Endodermal cell (in vitro differentiated cells): ENCODE data around the gene TMTC1. TPM values are rescaled to one million over a fixed set of nuclear protein-coding genes. Genes with fewer than 3 reads are reported as not detected.

Experiments used
- DNase-seq: peaks from one replicate; pipeline ENCODE4 v3.0.0-alpha.2; 2017
- H3K27ac ChIP-seq: 2 replicates; pipeline ENCODE4 v1.5.1; 2013; ENCODE audit warnings: mild to moderate bottlenecking, low read depth, low read length, moderate library complexity
- H3K27me3 ChIP-seq: 2 replicates; pipeline ENCODE4 v1.6.1; 2013; ENCODE audit warnings: mild to moderate bottlenecking, low read length, moderate library complexity; ENCODE audit not compliant: insufficient read depth, control insufficient read depth, poor library complexity, severe bottlenecking
- H3K36me3 ChIP-seq: 2 replicates; pipeline ENCODE4 v1.7.0; 2013; ENCODE audit warnings: mild to moderate bottlenecking, low read length, moderate library complexity; ENCODE audit not compliant: control insufficient read depth, insufficient read depth
- H3K4me1 ChIP-seq: one replicate; pipeline ENCODE4 v1.7.0; 2013; ENCODE audit warnings: low read length; ENCODE audit not compliant: control insufficient read depth, insufficient read depth
- H3K4me3 ChIP-seq: 2 replicates; pipeline ENCODE4 v1.5.1; 2013; ENCODE audit warnings: mild to moderate bottlenecking, low read length, moderate library complexity
- H3K9ac ChIP-seq: 2 replicates; pipeline ENCODE4 v1.6.1; 2013; ENCODE audit warnings: mild to moderate bottlenecking, low read length, moderate library complexity; ENCODE audit not compliant: poor library complexity, severe bottlenecking; ENCODE audit errors: extremely low read depth
- H3K9me3 ChIP-seq: 2 replicates; pipeline ENCODE4 v1.6.1; 2013; ENCODE audit warnings: mild to moderate bottlenecking, low read length, moderate library complexity; ENCODE audit not compliant: control insufficient read depth
- H3K27ac Mint-ChIP-seq: 2 replicates; pipeline ENCODE4 v1.8.0; 2020; ENCODE audit warnings: mixed read lengths
- H3K27me3 Mint-ChIP-seq: 2 replicates; pipeline ENCODE4 v1.8.0; 2021; ENCODE audit warnings: mild to moderate bottlenecking, mixed read lengths; ENCODE audit not compliant: insufficient read depth
- H3K36me3 Mint-ChIP-seq: 2 replicates; pipeline ENCODE4 v1.8.0; 2020; ENCODE audit warnings: low read depth, mixed read lengths
- H3K4me1 Mint-ChIP-seq: 2 replicates; pipeline ENCODE4 v1.8.0; 2020; ENCODE audit warnings: mixed read lengths
- H3K4me3 Mint-ChIP-seq: 2 replicates; pipeline ENCODE4 v1.8.0; 2020; ENCODE audit warnings: mild to moderate bottlenecking, moderate library complexity, mixed read lengths
- H3K9me3 Mint-ChIP-seq: 2 replicates; pipeline ENCODE4 v1.8.0; 2020; ENCODE audit warnings: mild to moderate bottlenecking, mixed read lengths
- CTCF ChIP-seq: fragments of 200-600 bp; sonication (generic); conservative IDR thresholded peaks from 2 replicates; pipeline ENCODE4 v1.5.0; 2021; ENCODE audit warnings: antibody characterized with exemption, mild to moderate bottlenecking
- WGBS, 2 experiments: methylation state at CpG; one replicate each; pipeline versions ENCODE4 v1.1.5 to v1.1.7; 2013; ENCODE audit warnings: missing lambda C conversion rate in 2 of 2, mixed read lengths in 1 of 2; ENCODE audit not compliant: insufficient coverage in 1 of 2, insufficient read length in 1 of 2; 5-methylcytosine and 5-hydroxymethylcytosine counted together
- total RNA-seq, 2 donors: library from RNA; stranded (reverse); fragmentation: NEBNext Ultra II Directional in 1 of 2; extraction: Animal tissue kit (Norgen Biotek cat#: 25700) in 1 of 2; gene quantifications; 2 replicates in 1 of 2; 3 replicates in 1 of 2; pipeline ENCODE4 v1.2.1, GENCODE V29; 2021

Gene TMTC1
- total RNA-seq, 2 donors from 2014 or later: 31.6 to 71.0 TPM

- Histone ChIP-seq H3K4me1 (no peaks in the 10 kb centered on the region), H3K9ac (no peak overlapping the region), H3K4me3 (no peak overlapping the region), H3K9me3 (no peaks in the 10 kb centered on the region), H3K27ac (no peak overlapping the region), H3K27me3 (no peaks in the 10 kb centered on the region), H3K36me3 (peaks cover 6% of the 10 kb centered on the region)
- Mint-ChIP-seq H3K36me3 (peaks cover 19% of the 10 kb centered on the region), H3K27me3 (no peaks in the 10 kb centered on the region), H3K9me3 (peaks cover 6% of the 10 kb centered on the region), H3K4me3 (no peak overlapping the region), H3K4me1 (peaks cover 33% of the 10 kb centered on the region), H3K27ac (no peak overlapping the region)
- no peak for DNase-seq
- no peak for TF ChIP-seq CTCF
- WGBS, 2 experiments: 94 to 95% methylated on average over 4 of the region's 4 CpGs
Measured at GRCh38 chr12:29545102-29545467, 238.7 kb downstream of the TMTC1 start.

GRCh38 chr12:29544428-29545101 lies 239.2 kb downstream of the TMTC1 start:
- Histone ChIP-seq H3K27me3 (no peaks in the 10 kb centered on the region), H3K4me1 (no peaks in the 10 kb centered on the region), H3K4me3 (no peak overlapping the region), H3K9me3 (no peaks in the 10 kb centered on the region), H3K27ac (no peak overlapping the region), H3K36me3 (peaks cover 6% of the 10 kb centered on the region), H3K9ac (no peak overlapping the region)
- peaks cover 19% of the 10 kb centered on the region for H3K36me3 Mint-ChIP-seq
- 93 to 100% methylated on average over 4 to 6 of the region's 6 CpGs for WGBS, 2 experiments
- no peaks in the 10 kb centered on the region for H3K27me3 Mint-ChIP-seq
- H3K4me1 Mint-ChIP-seq: peaks cover 33% of the 10 kb centered on the region
- H3K4me3 Mint-ChIP-seq: no peak overlapping the region
- no peak overlapping the region for H3K27ac Mint-ChIP-seq
- peaks cover 6% of the 10 kb centered on the region for H3K9me3 Mint-ChIP-seq
- DNase-seq: no peak
- peak; percentile 28 for TF ChIP-seq CTCF

GRCh38 chr12:29543036-29543435 lies 240.7 kb downstream of the TMTC1 start:
- H3K9me3 ChIP-seq: no peaks in the 10 kb centered on the region
- H3K4me3 ChIP-seq: no peak overlapping the region
- Mint-ChIP-seq H3K4me3 (no peak overlapping the region), H3K9me3 (peaks cover 2% of the 10 kb centered on the region), H3K27me3 (no peaks in the 10 kb centered on the region), H3K36me3 (peaks cover 14% of the 10 kb centered on the region), H3K4me1 (peaks cover 33% of the 10 kb centered on the region), H3K27ac (no peak overlapping the region)
- H3K27ac ChIP-seq: no peak overlapping the region
- 91 to 100% methylated on average over 3 to 4 of the region's 4 CpGs for WGBS, 2 experiments
- no peaks in the 10 kb centered on the region for H3K4me1 ChIP-seq
- DNase-seq: no peak
- H3K9ac ChIP-seq: no peak overlapping the region
- no peak for TF ChIP-seq CTCF
- H3K27me3 ChIP-seq: no peaks in the 10 kb centered on the region
- no peaks in the 10 kb centered on the region for H3K36me3 ChIP-seq
